Measurements from ENCODE around the gene ATP8B1. TPM values are rescaled to one million over a fixed set of nuclear protein-coding genes. Genes with fewer than 3 reads are reported as not detected.
"Not testable (repeated sequence)": the region's sequence is repeated elsewhere in the genome, so short reads cannot be mapped to it uniquely, and the experiment has no call there.

ATP8B1 gene
- total RNA-seq, 3 donors from 2014 or later, result 0.13 to 0.22 (median 0.15) TPM

DNA sequence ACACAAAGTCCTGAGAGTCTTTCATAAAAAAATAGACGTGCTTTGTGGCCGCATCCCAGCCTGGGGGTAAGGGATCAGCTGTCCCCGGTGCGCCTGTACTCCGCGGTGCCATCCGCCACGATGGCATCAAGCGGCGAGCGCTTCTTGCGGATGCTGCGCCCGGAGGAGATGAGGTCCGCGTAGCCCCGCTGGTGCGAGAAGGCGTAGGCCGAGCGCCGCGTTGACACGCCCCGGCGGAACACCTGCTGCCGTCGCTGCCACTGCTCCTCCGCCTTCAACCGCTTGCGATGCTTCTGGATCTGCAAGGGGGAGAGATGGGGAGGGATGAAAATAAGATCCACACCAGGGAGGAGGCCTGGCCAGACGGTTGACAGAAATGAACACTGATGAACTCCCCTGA lies 154.7 kb downstream of the ATP8B1 start:
- Mint-ChIP-seq H3K4me3 (no peak overlapping the region), H3K9me3 (no peaks in the 10 kb centered on the region), H3K4me1 (ENCODE audit: low read depth) (peaks cover 23% of the 10 kb centered on the region), H3K36me3 (ENCODE audit: insufficient read depth) (peaks cover 18% of the 10 kb centered on the region), H3K27me3 (ENCODE audit: low read depth) (no peaks in the 10 kb centered on the region)
- DNase-seq (no peak), ATAC-seq (no peak)

- H3K4me1 Mint-ChIP-seq (ENCODE audit: low read depth), result peaks cover 28% of the 10 kb centered on the region
- H3K4me3 Mint-ChIP-seq, result no peak overlapping the region
- H3K27me3 Mint-ChIP-seq (ENCODE audit: low read depth), result no peaks in the 10 kb centered on the region
- DNase-seq, result no peak
- no peaks in the 10 kb centered on the region for H3K9me3 Mint-ChIP-seq
- H3K36me3 Mint-ChIP-seq (ENCODE audit: insufficient read depth), result peaks cover 35% of the 10 kb centered on the region
- no peak for ATAC-seq
Observed at GRCh38 chr18:57644540-57644939, 158.6 kb downstream of the ATP8B1 start.

DNA sequence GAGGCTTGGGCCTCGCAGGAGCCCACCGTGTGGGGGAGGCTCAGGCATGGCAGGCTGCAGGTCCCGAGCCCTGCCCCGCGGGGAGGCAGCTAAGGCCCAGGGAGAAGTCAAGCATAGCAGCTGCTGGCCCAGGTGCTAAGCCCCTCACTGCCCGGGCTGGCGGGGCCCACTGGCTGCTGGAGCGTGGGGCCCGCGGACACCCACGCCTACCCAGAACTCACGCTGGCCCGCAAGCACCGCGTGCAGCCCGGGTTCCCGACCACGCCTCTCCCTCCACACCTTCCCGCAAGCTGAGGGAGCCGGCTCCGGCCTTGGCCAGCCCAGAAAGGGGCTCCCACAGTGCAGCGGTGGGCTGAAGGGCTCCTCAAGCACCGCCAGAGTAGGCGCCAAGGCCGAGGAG lies 159.4 kb downstream of the ATP8B1 start:
- H3K4me1 Mint-ChIP-seq (ENCODE audit: low read depth), result peaks cover 25% of the 10 kb centered on the region
- ATAC-seq; H3K9me3 Mint-ChIP-seq; DNase-seq; H3K4me3 Mint-ChIP-seq; H3K27me3 Mint-ChIP-seq (ENCODE audit: low read depth): not testable (repeated sequence)
- peaks cover 34% of the 10 kb centered on the region for H3K36me3 Mint-ChIP-seq (ENCODE audit: insufficient read depth)

GRCh38 chr18:57642462-57642861 lies 160.7 kb downstream of the ATP8B1 start:
- Mint-ChIP-seq H3K4me1 (ENCODE audit: low read depth) (peaks cover 25% of the 10 kb centered on the region), H3K36me3 (ENCODE audit: insufficient read depth) (peaks cover 38% of the 10 kb centered on the region)
- H3K4me3 Mint-ChIP-seq; DNase-seq; H3K27me3 Mint-ChIP-seq (ENCODE audit: low read depth); H3K9me3 Mint-ChIP-seq; ATAC-seq: not testable (repeated sequence)

DNA sequence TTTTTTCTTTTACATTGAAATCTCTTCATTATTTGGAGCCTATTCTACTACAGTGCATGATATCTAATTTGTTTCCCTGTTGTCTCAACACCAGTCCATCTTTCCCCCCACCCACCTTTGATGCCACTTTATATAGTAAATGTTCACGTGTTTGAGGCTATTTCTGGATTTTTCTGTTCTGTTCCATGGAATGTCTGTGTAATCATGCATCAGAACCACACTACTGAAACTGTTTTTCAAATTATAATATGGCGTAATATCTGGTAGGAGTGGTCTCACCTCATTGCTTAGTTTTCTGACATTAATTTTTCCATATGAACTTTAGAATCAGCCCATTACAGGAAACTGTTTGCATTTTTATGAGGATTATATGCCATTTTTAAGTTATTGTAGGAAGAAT lies 162.4 kb downstream of the ATP8B1 start:
- Mint-ChIP-seq H3K4me3 (no peak overlapping the region), H3K27me3 (ENCODE audit: low read depth) (no peaks in the 10 kb centered on the region), H3K9me3 (no peaks in the 10 kb centered on the region), H3K4me1 (ENCODE audit: low read depth) (peaks cover 21% of the 10 kb centered on the region), H3K36me3 (ENCODE audit: insufficient read depth) (peaks cover 34% of the 10 kb centered on the region)
- ATAC-seq (peak; percentile 35 to 43), DNase-seq (no peak)

- H3K36me3 Mint-ChIP-seq (ENCODE audit: insufficient read depth), result peaks cover 34% of the 10 kb centered on the region
- no peak for ATAC-seq
- no peaks in the 10 kb centered on the region for H3K27me3 Mint-ChIP-seq (ENCODE audit: low read depth)
- peaks cover 23% of the 10 kb centered on the region for H3K4me1 Mint-ChIP-seq (ENCODE audit: low read depth)
- H3K4me3 Mint-ChIP-seq, result no peak overlapping the region
- H3K9me3 Mint-ChIP-seq, result no peaks in the 10 kb centered on the region
- no peak for DNase-seq
Observed at GRCh38 chr18:57640236-57640635, 162.9 kb downstream of the ATP8B1 start.

DNA sequence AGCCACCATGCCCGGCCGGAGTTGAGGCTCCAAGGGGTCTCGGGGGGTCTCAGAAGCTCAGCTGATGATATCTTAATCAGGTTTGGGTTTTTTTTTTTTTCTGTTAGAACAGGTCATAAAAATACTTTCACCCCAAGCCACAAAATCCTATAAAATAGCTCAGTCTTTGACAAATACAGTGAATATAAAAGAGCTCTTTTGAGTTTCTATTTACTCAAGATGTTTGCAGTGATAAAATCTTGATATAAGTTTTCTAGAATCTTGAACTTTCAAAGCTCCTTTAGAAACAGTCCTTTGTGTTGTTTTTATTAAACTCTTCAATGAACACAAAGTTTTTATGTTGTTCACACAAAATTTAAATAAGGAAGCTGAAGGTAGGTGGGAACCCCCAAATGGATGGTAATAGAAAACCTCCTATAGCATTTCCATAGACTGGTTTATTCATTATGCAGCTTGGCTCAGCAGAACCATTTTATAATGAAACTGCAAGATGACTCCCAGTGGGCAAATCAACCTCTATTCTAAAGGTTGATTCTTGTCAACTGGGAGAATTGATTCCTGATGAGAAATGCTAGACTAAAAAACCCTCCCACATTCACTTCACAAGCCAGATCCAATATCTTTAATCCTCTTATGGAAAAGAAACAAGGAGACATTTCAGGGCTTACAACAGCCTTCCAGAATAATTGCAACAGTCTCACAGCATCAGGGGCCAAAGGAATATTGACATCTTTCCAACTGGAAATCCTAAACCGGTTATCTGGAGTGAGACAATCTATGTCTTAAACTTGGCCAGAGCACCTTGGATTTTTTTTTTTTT lies 167.9 kb downstream of the ATP8B1 start:
- Mint-ChIP-seq H3K27me3 (ENCODE audit: low read depth) (no peaks in the 10 kb centered on the region), H3K36me3 (ENCODE audit: insufficient read depth) (peaks cover 9% of the 10 kb centered on the region), H3K9me3 (no peaks in the 10 kb centered on the region), H3K4me3 (no peak overlapping the region), H3K4me1 (ENCODE audit: low read depth) (peaks cover 17% of the 10 kb centered on the region)
- DNase-seq (no peak), ATAC-seq (no peak)

GRCh38 chr18:57631697-57632096 lies 171.4 kb downstream of the ATP8B1 start:
- DNase-seq (no peak), ATAC-seq (no peak)
- Mint-ChIP-seq H3K9me3 (no peaks in the 10 kb centered on the region), H3K4me1 (ENCODE audit: low read depth) (peaks cover 21% of the 10 kb centered on the region), H3K27me3 (ENCODE audit: low read depth) (no peaks in the 10 kb centered on the region), H3K4me3 (peak overlapping the region; percentile 97), H3K36me3 (ENCODE audit: insufficient read depth) (peaks cover 2% of the 10 kb centered on the region)

DNA sequence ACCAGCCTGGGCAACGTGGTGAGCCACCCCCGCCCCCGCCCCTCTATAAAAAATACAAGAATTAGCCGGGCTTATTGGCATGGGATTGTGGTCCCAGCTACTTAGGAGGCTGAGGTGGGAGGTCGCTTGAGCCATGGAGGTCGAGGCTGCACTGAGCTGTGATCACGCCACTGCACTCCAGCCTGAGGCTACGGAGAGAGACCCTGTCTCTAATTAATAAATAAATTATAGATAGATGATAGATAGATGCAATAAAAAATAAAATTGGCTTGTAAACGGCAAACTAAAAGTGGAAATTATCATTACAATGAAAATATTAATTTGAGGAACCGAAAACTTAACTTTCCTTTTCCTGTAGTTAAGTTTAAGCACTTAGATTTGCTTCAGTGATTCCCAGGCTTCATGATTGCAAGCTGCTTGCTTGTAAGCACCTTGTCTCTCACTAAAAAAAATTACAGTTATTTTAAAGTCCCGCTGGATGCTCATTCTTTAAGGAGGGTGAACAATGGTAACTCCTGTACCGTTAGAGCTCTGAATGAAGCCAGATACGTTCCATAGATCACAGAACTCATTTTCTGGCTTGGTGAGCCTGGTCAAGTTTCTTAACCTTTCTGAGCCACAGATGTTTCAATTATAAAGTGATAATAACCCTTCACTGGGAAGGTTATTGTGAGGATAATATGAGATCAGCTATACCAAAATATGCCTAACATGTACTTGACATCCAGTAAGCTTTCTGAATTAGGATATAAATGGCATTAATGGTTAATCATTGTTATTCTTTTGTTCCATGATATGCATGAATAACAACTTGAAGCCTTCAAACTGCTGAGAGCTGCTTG lies 172.1 kb downstream of the ATP8B1 start:
- ATAC-seq (no peak), DNase-seq (no peak)
- Mint-ChIP-seq H3K4me3 (peak overlapping the region; percentile 97), H3K27me3 (ENCODE audit: low read depth) (no peaks in the 10 kb centered on the region), H3K9me3 (no peaks in the 10 kb centered on the region), H3K4me1 (ENCODE audit: low read depth) (peaks cover 21% of the 10 kb centered on the region), H3K36me3 (ENCODE audit: insufficient read depth) (peaks cover 2% of the 10 kb centered on the region)

GRCh38 chr18:57630002-57630753 lies 172.9 kb downstream of the ATP8B1 start:
- no peaks in the 10 kb centered on the region for H3K9me3 Mint-ChIP-seq
- peak overlapping the region; percentile 97 for H3K4me3 Mint-ChIP-seq
- H3K27me3 Mint-ChIP-seq (ENCODE audit: low read depth), result no peaks in the 10 kb centered on the region
- H3K4me1 Mint-ChIP-seq (ENCODE audit: low read depth), result peaks cover 18% of the 10 kb centered on the region
- ATAC-seq (peak; percentile 96 to 97), DNase-seq (peak; percentile 94)
- H3K36me3 Mint-ChIP-seq (ENCODE audit: insufficient read depth), result no peaks in the 10 kb centered on the region

- Mint-ChIP-seq H3K9me3 (no peaks in the 10 kb centered on the region), H3K27me3 (ENCODE audit: low read depth) (no peaks in the 10 kb centered on the region), H3K4me1 (ENCODE audit: low read depth) (peaks cover 18% of the 10 kb centered on the region), H3K36me3 (ENCODE audit: insufficient read depth) (no peaks in the 10 kb centered on the region), H3K4me3 (peak overlapping the region; percentile 97)
- no peak for ATAC-seq
- no peak for DNase-seq
Observed at GRCh38 chr18:57629422-57629821, 173.7 kb downstream of the ATP8B1 start.

DNA sequence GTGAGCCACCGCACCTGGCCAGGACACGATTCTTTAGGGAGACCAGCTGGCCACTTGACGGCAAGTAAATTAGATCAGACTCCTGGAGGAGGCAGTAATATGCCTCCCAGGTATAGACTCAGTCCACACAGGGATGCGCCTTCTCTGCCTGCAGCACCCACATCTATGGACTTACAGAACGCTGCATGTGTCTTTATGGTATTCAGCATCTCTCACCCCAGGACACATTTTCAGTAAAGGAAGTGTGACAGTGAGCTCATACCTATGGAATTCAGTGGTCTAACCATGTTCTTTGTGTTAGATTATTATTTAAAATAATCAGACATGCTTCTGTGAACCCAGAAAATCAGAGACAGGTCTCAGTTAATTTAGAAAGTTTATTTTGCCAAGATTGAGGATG lies 175.6 kb downstream of the ATP8B1 start:
- Mint-ChIP-seq H3K4me1 (ENCODE audit: low read depth) (peaks cover 17% of the 10 kb centered on the region), H3K27me3 (ENCODE audit: low read depth) (no peaks in the 10 kb centered on the region), H3K9me3 (no peaks in the 10 kb centered on the region), H3K36me3 (ENCODE audit: insufficient read depth) (no peaks in the 10 kb centered on the region), H3K4me3 (peak overlapping the region; percentile 5)
- no peak for DNase-seq
- ATAC-seq, result no peak

DNA sequence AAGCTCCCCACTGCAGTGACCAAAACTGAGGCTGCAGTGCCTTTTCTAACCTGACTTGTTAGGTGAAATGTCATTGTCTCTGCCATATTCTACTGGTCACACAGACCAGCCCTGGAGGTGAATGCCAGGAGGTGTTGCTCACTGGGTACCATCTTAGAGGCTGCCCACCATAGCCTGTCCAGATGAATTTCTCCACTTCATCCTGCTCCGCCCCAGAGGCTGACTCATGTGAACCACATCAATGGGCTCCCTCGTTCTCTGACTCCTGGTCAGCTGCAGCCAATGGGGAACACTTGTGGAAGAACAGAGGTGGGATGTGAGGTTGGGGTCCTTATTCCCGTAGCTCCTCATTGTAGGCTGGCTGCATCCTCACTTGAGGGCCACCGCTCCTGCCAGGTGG lies 178.1 kb downstream of the ATP8B1 start:
- Mint-ChIP-seq H3K27me3 (ENCODE audit: low read depth) (no peaks in the 10 kb centered on the region), H3K9me3 (no peaks in the 10 kb centered on the region), H3K36me3 (ENCODE audit: insufficient read depth) (peaks cover 5% of the 10 kb centered on the region), H3K4me1 (ENCODE audit: low read depth) (peaks cover 12% of the 10 kb centered on the region), H3K4me3 (no peak overlapping the region)
- ATAC-seq (no peak), DNase-seq (no peak)

- Mint-ChIP-seq H3K9me3 (no peaks in the 10 kb centered on the region), H3K36me3 (ENCODE audit: insufficient read depth) (peaks cover 10% of the 10 kb centered on the region), H3K27me3 (ENCODE audit: low read depth) (no peaks in the 10 kb centered on the region), H3K4me1 (ENCODE audit: low read depth) (peaks cover 30% of the 10 kb centered on the region), H3K4me3 (peak overlapping the region; percentile 91)
- DNase-seq (no peak), ATAC-seq (peak; percentile 32 to 35)
Observed at GRCh38 chr18:57621246-57621604, 181.9 kb downstream of the ATP8B1 start.

Measured in activated T-cell treated with anti-CD3 and anti-CD28 coated beads, Interleukin-2, amount 50 U/mL, for 4 hours (primary cell).